Chondrocyte (in vitro differentiated cells): ENCODE data around the gene ASIC3. TPM values are rescaled to one million over a fixed set of nuclear protein-coding genes. Genes with fewer than 3 reads are reported as not detected.
"Not testable (repeated sequence)": the region's sequence is repeated elsewhere in the genome, so short reads cannot be mapped to it uniquely, and the experiment has no call there.

Source experiments
- DNase-seq: peaks from one replicate; pipeline ENCODE4 v3.0.0; 2021; ENCODE audit warnings: mixed read lengths, low spot score
- H3K27ac Mint-ChIP-seq: one replicate; pipeline ENCODE4 v1.8.0; 2021; ENCODE audit warnings: mild to moderate bottlenecking, moderate library complexity, mixed read lengths; ENCODE audit not compliant: unreplicated experiment
- H3K27me3 Mint-ChIP-seq: 2 replicates; pipeline ENCODE4 v1.8.0; 2021; ENCODE audit warnings: low read depth, mixed read lengths
- H3K36me3 Mint-ChIP-seq: 2 replicates; pipeline ENCODE4 v1.8.0; 2021; ENCODE audit warnings: low read depth, mixed read lengths
- H3K4me1 Mint-ChIP-seq: 2 replicates; pipeline ENCODE4 v1.8.0; 2021; ENCODE audit warnings: low read depth, mild to moderate bottlenecking, mixed read lengths
- H3K4me3 Mint-ChIP-seq: one replicate; pipeline ENCODE4 v1.8.0; 2021; ENCODE audit warnings: mild to moderate bottlenecking, moderate library complexity, mixed read lengths; ENCODE audit not compliant: unreplicated experiment
- H3K9me3 Mint-ChIP-seq: 2 replicates; pipeline ENCODE4 v1.8.0; 2021; ENCODE audit warnings: low read depth, mixed read lengths
- CTCF ChIP-seq: fragments of 200-600 bp; sonication (generic); IDR thresholded peaks from 2 replicates; pipeline ENCODE4 v1.5.0; 2021; ENCODE audit warnings: antibody characterized with exemption, mild to moderate bottlenecking, moderate library complexity
- total RNA-seq: library from RNA; stranded (reverse); gene quantifications from 3 replicates; pipeline ENCODE4 v1.2.1, GENCODE V29; 2021

Gene ASIC3
- total RNA-seq, 1 donor from 2014 or later = 2.4 TPM

GRCh38 chr7:151023232-151023631 lies 25.1 kb upstream of the ASIC3 start:
- no peak overlapping the region for H3K27ac Mint-ChIP-seq
- peaks cover 20% of the 10 kb centered on the region for H3K4me1 Mint-ChIP-seq
- H3K4me3 Mint-ChIP-seq = no peak overlapping the region

GRCh38 chr7:151024435-151025056 lies 23.8 kb upstream of the ASIC3 start, which contains the start of gene ATG9B:
TSS of gene ATG9B (minus strand) at chr7:151024494. CDS start at chr7:151024423, 71 bp downstream.
- peaks cover 25% of the 10 kb centered on the region for H3K4me1 Mint-ChIP-seq
- peaks cover 2% of the 10 kb centered on the region for H3K36me3 Mint-ChIP-seq
- H3K27me3 Mint-ChIP-seq = peaks cover 8% of the 10 kb centered on the region
- H3K4me3 Mint-ChIP-seq = no peak within 1 kb of the TSS
- H3K9me3 Mint-ChIP-seq = no peaks in the 10 kb centered on the region
- DNase-seq = no peak
- no peak within 1 kb of the TSS for H3K27ac Mint-ChIP-seq
- no peak for TF ChIP-seq CTCF

More at GRCh38 chr7:151023232-151023631, 25.1 kb upstream of the ASIC3 start:
- Mint-ChIP-seq H3K9me3 (no peaks in the 10 kb centered on the region), H3K27me3 (peaks cover 14% of the 10 kb centered on the region), H3K36me3 (no peaks in the 10 kb centered on the region)
- TF ChIP-seq CTCF = no peak
- DNase-seq = no peak

- H3K9me3 Mint-ChIP-seq = no peaks in the 10 kb centered on the region
- H3K27me3 Mint-ChIP-seq = no peaks in the 10 kb centered on the region
- no peak for DNase-seq
- H3K36me3 Mint-ChIP-seq = peaks cover 2% of the 10 kb centered on the region
- TF ChIP-seq CTCF = no peak
- H3K4me3 Mint-ChIP-seq = no peak overlapping the region
- H3K4me1 Mint-ChIP-seq = peaks cover 21% of the 10 kb centered on the region
- no peak overlapping the region for H3K27ac Mint-ChIP-seq
These were observed 22.2 kb upstream of the ASIC3 start for GRCh38 chr7:151025924-151026671.

GRCh38 chr7:151026771-151027727 lies 21.3 kb upstream of the ASIC3 start:
- H3K36me3 Mint-ChIP-seq, H3K9me3 Mint-ChIP-seq, DNase-seq, H3K27me3 Mint-ChIP-seq: not testable (repeated sequence)
- peak overlapping the region; percentile 70 for H3K27ac Mint-ChIP-seq
- H3K4me3 Mint-ChIP-seq = peak overlapping the region; percentile 95
- peaks cover 21% of the 10 kb centered on the region for H3K4me1 Mint-ChIP-seq

- not testable (repeated sequence) for DNase-seq, H3K27me3 Mint-ChIP-seq, H3K36me3 Mint-ChIP-seq, H3K9me3 Mint-ChIP-seq
- peak overlapping the region; percentile 95 for H3K4me3 Mint-ChIP-seq
- H3K4me1 Mint-ChIP-seq = peaks cover 21% of the 10 kb centered on the region
- peak overlapping the region; percentile 70 for H3K27ac Mint-ChIP-seq
These were observed 20.6 kb upstream of the ASIC3 start for GRCh38 chr7:151027728-151028130.
